ENCODE results near the gene NPFFR1.

NPFFR1 gene

GRCh38 chr10:70315815-70316214, 32.0 kb upstream of the NPFFR1 start:
- in situ Hi-C loops (cut with HindIII; ENCODE audit: low sequenced_read_pairs): no loop called here

GRCh38 chr10:70315276-70315675, 31.5 kb upstream of the NPFFR1 start:
- in situ Hi-C loops (cut with HindIII; ENCODE audit: low sequenced_read_pairs): no loop called here

GRCh38 chr10:70312972-70313371, 29.2 kb upstream of the NPFFR1 start:
- in situ Hi-C loops (cut with HindIII; ENCODE audit: low sequenced_read_pairs): no loop called here

GRCh38 chr10:70312249-70312648, 28.4 kb upstream of the NPFFR1 start:
- in situ Hi-C loops (cut with HindIII; ENCODE audit: low sequenced_read_pairs): no loop called here

- in situ Hi-C loops (cut with HindIII; ENCODE audit: low sequenced_read_pairs): no loop called here
Observed at GRCh38 chr10:70311698-70312097, 27.9 kb upstream of the NPFFR1 start.

- in situ Hi-C loops (cut with HindIII; ENCODE audit: low sequenced_read_pairs): no loop called here
Observed at GRCh38 chr10:70309661-70310060, 25.9 kb upstream of the NPFFR1 start.

- in situ Hi-C loops (cut with HindIII; ENCODE audit: low sequenced_read_pairs): no loop called here
Observed at GRCh38 chr10:70308121-70309060, 24.6 kb upstream of the NPFFR1 start.

- in situ Hi-C loops (cut with HindIII; ENCODE audit: low sequenced_read_pairs): no loop called here
Observed at GRCh38 chr10:70306886-70307520, 23.2 kb upstream of the NPFFR1 start.

- in situ Hi-C loops (cut with HindIII; ENCODE audit: low sequenced_read_pairs): no loop called here
Observed at GRCh38 chr10:70306181-70306705, 22.4 kb upstream of the NPFFR1 start.

GRCh38 chr10:70303730-70304129, 19.9 kb upstream of the NPFFR1 start:
- in situ Hi-C loops (cut with HindIII; ENCODE audit: low sequenced_read_pairs): no loop called here

GRCh38 chr10:70302292-70302691, 18.5 kb upstream of the NPFFR1 start:
- in situ Hi-C loops (cut with HindIII; ENCODE audit: low sequenced_read_pairs): no loop called here

GRCh38 chr10:70300908-70301597, 17.2 kb upstream of the NPFFR1 start:
- in situ Hi-C loops (cut with HindIII; ENCODE audit: low sequenced_read_pairs): no loop called here

- in situ Hi-C loops (cut with HindIII; ENCODE audit: low sequenced_read_pairs): no loop called here
Observed at GRCh38 chr10:70300461-70300860, 16.7 kb upstream of the NPFFR1 start.

GRCh38 chr10:70299876-70300275, 16.1 kb upstream of the NPFFR1 start:
- in situ Hi-C loops (cut with HindIII; ENCODE audit: low sequenced_read_pairs): no loop called here

- in situ Hi-C loops (cut with HindIII; ENCODE audit: low sequenced_read_pairs): no loop called here
Observed at GRCh38 chr10:70298393-70298792, 14.6 kb upstream of the NPFFR1 start.

- in situ Hi-C loops (cut with HindIII; ENCODE audit: low sequenced_read_pairs): no loop called here
Observed at GRCh38 chr10:70297224-70297623, 13.4 kb upstream of the NPFFR1 start.

- in situ Hi-C loops (cut with HindIII; ENCODE audit: low sequenced_read_pairs): no loop called here
Observed at GRCh38 chr10:70296406-70296899, 12.6 kb upstream of the NPFFR1 start.

GRCh38 chr10:70295926-70296325, 12.1 kb upstream of the NPFFR1 start:
- in situ Hi-C loops (cut with HindIII; ENCODE audit: low sequenced_read_pairs): no loop called here

- in situ Hi-C loops (cut with HindIII; ENCODE audit: low sequenced_read_pairs): no loop called here
Observed at GRCh38 chr10:70295321-70295720, 11.5 kb upstream of the NPFFR1 start.

- in situ Hi-C loops (cut with HindIII; ENCODE audit: low sequenced_read_pairs): no loop called here
Observed at GRCh38 chr10:70293169-70293843, 9.5 kb upstream of the NPFFR1 start.

GRCh38 chr10:70292004-70292403, 8.2 kb upstream of the NPFFR1 start:
- in situ Hi-C loops (cut with HindIII; ENCODE audit: low sequenced_read_pairs): no loop called here
